Trophoblast cell (in vitro differentiated cells and primary cell): Measurements from ENCODE around the gene CKS1B.

ENCODE experiments used
- DNase-seq, 2 donors: peaks; one replicate each; pipeline ENCODE4 v3.0.0-alpha.2; 2016
- H2AFZ ChIP-seq: 2 replicates; pipeline ENCODE4 v1.6.1; 2013; ENCODE audit warnings: low read length, moderate library complexity, mild to moderate bottlenecking; ENCODE audit not compliant: insufficient read depth, poor library complexity
- H2AK5ac ChIP-seq: 2 replicates; pipeline ENCODE4 v1.6.1; 2013; ENCODE audit warnings: mild to moderate bottlenecking, low read length
- H2BK120ac ChIP-seq: 2 replicates; pipeline ENCODE4 v1.6.1; 2013; ENCODE audit warnings: low read length, mild to moderate bottlenecking, moderate library complexity; ENCODE audit not compliant: insufficient read depth, poor library complexity
- H2BK12ac ChIP-seq: 2 replicates; pipeline ENCODE4 v1.6.1; 2013; ENCODE audit warnings: mild to moderate bottlenecking, low read length, moderate library complexity
- H2BK5ac ChIP-seq: 2 replicates; pipeline ENCODE4 v1.6.1; 2013; ENCODE audit warnings: low read length, low read depth, moderate library complexity, mild to moderate bottlenecking; ENCODE audit not compliant: poor library complexity
- H3K14ac ChIP-seq: 2 replicates; pipeline ENCODE4 v1.6.1; 2013; ENCODE audit warnings: mild to moderate bottlenecking, low read length
- H3K18ac ChIP-seq: 2 replicates; pipeline ENCODE4 v1.6.1; 2013; ENCODE audit warnings: mild to moderate bottlenecking, low read length
- H3K23ac ChIP-seq: 2 replicates; pipeline ENCODE4 v1.6.1; 2013; ENCODE audit warnings: low read length
- H3K27ac ChIP-seq: 2 replicates; pipeline ENCODE4 v1.5.1; 2013; ENCODE audit warnings: low read depth, mild to moderate bottlenecking, inconsistent platforms, low read length, moderate library complexity
- H3K27me3 ChIP-seq: 2 replicates; pipeline ENCODE4 v1.6.1; 2013; ENCODE audit warnings: inconsistent platforms, mild to moderate bottlenecking, low read length, moderate library complexity; ENCODE audit not compliant: insufficient read depth
- H3K36me3 ChIP-seq, 2 experiments: 1 replicate in 1 of 2; 2 replicates in 1 of 2; pipeline ENCODE4 v1.6.1; 2013; ENCODE audit warnings: low read length in 2 of 2, mild to moderate bottlenecking in 2 of 2, moderate library complexity in 1 of 2; ENCODE audit not compliant: insufficient read depth in 2 of 2, control insufficient read depth in 1 of 2
- H3K4ac ChIP-seq: 2 replicates; pipeline ENCODE4 v1.6.1; 2013; ENCODE audit warnings: low read depth, mild to moderate bottlenecking, low read length, moderate library complexity
- H3K4me1 ChIP-seq, 2 experiments: 1 replicate in 1 of 2; 2 replicates in 1 of 2; pipeline ENCODE4 v1.6.1; 2013; ENCODE audit warnings: low read length in 2 of 2, mild to moderate bottlenecking in 2 of 2, moderate library complexity in 1 of 2; ENCODE audit not compliant: insufficient read depth in 2 of 2, control insufficient read depth in 1 of 2
- H3K4me2 ChIP-seq: 2 replicates; pipeline ENCODE4 v1.6.1; 2013; ENCODE audit warnings: inconsistent platforms, mild to moderate bottlenecking, low read length, moderate library complexity
- H3K4me3 ChIP-seq: 2 replicates; pipeline ENCODE4 v1.5.1; 2013; ENCODE audit warnings: mild to moderate bottlenecking, low read depth, low read length, inconsistent platforms
- H3K79me1 ChIP-seq: one replicate; pipeline ENCODE4 v1.6.1; 2013; ENCODE audit warnings: low read length
- H3K79me2 ChIP-seq: 2 replicates; pipeline ENCODE4 v1.6.1; 2013; ENCODE audit warnings: low read length, mild to moderate bottlenecking; ENCODE audit not compliant: control insufficient read depth, insufficient read depth, poor library complexity
- H3K9ac ChIP-seq: 2 replicates; pipeline ENCODE4 v1.6.1; 2013; ENCODE audit warnings: mild to moderate bottlenecking, low read length
- H3K9me3 ChIP-seq: 2 replicates; pipeline ENCODE4 v1.6.1; 2013; ENCODE audit warnings: low read depth, mild to moderate bottlenecking, control low read depth, inconsistent platforms, low read length; ENCODE audit not compliant: insufficient read depth
- H4K12ac ChIP-seq: 2 replicates; pipeline ENCODE4 v1.6.1; 2013; ENCODE audit warnings: low read depth, mild to moderate bottlenecking, low read length, moderate library complexity
- H4K8ac ChIP-seq: 2 replicates; pipeline ENCODE4 v1.6.1; 2013; ENCODE audit warnings: low read depth, mild to moderate bottlenecking, low read length, moderate library complexity
- H4K91ac ChIP-seq: one replicate; pipeline ENCODE4 v1.6.1; 2013; ENCODE audit warnings: low read depth, mild to moderate bottlenecking, low read length, moderate library complexity
- WGBS: extraction: QIAGEN DNeasy Blood & Tissue Kit; methylation state at CpG from one replicate; pipeline ENCODE4 v1.1.7; 2013; ENCODE audit warnings: missing lambda C conversion rate; ENCODE audit not compliant: insufficient read length, insufficient coverage; ENCODE audit errors: extremely low coverage; 5-methylcytosine and 5-hydroxymethylcytosine counted together

The CKS1B gene

GRCh38 chr1:154972517-154973343, 1.8 kb upstream of the CKS1B start:
- Histone ChIP-seq H3K79me1 (peaks cover 37% of the 10 kb centered on the region), H3K4me1 (peaks cover 36 to 42% of the 10 kb centered on the region in 2 experiments), H3K4me2 (peak overlapping the region; percentile 71), H3K4me3 (no peak overlapping the region), H4K91ac (peak overlapping the region; percentile 98), H3K79me2 (peaks cover 31% of the 10 kb centered on the region), H3K27ac (peak overlapping the region; percentile 100), H3K27me3 (no peaks in the 10 kb centered on the region), H3K4ac (peak overlapping the region; percentile 97), H3K23ac (no peak overlapping the region), H3K18ac (peak overlapping the region; percentile 96), H4K8ac (peak overlapping the region; percentile 97), H3K9ac (peak overlapping the region; percentile 75), H2AFZ (no peak overlapping the region), H2BK12ac (peak overlapping the region; percentile 77), H2BK5ac (peak overlapping the region; percentile 99), H4K12ac (peak overlapping the region; percentile 97), H2AK5ac (peak overlapping the region; percentile 91), H3K14ac (peak overlapping the region; percentile 97), H3K36me3 (peaks cover 8 to 15% of the 10 kb centered on the region in 2 experiments), H2BK120ac (peak overlapping the region; percentile 97), H3K9me3 (no peaks in the 10 kb centered on the region)
- WGBS = no CpG with 5 or more reads among the region's 18 CpGs
- peak; percentile 92 to 95 for DNase-seq

- Histone ChIP-seq H3K27ac (peak overlapping the region; percentile 100), H4K12ac (peak overlapping the region; percentile 82), H4K91ac (peak overlapping the region; percentile 98), H2AK5ac (no peak overlapping the region), H3K23ac (no peak overlapping the region), H2BK5ac (peak overlapping the region; percentile 99), H3K18ac (peak overlapping the region; percentile 69), H4K8ac (peak overlapping the region; percentile 97), H3K9ac (peak overlapping the region; percentile 98), H2BK12ac (no peak overlapping the region), H3K4me3 (peak overlapping the region; percentile 76), H3K36me3 (peaks cover 3 to 8% of the 10 kb centered on the region in 2 experiments), H3K4me2 (peak overlapping the region; percentile 71), H3K27me3 (no peaks in the 10 kb centered on the region), H3K4ac (no peak overlapping the region), H2AFZ (no peak overlapping the region), H3K79me1 (peaks cover 36% of the 10 kb centered on the region), H2BK120ac (peak overlapping the region; percentile 97), H3K14ac (peak overlapping the region; percentile 97), H3K9me3 (no peaks in the 10 kb centered on the region), H3K79me2 (peaks cover 31% of the 10 kb centered on the region), H3K4me1 (peaks cover 29 to 36% of the 10 kb centered on the region in 2 experiments)
- no CpG with 5 or more reads among the region's 37 CpGs for WGBS
- peak; percentile 100 for DNase-seq
Measured at GRCh38 chr1:154973344-154974101, 958 bp upstream of the CKS1B start.

GRCh38 chr1:154974808-154975408, 427 bp downstream of the CKS1B start:
- Histone ChIP-seq H2BK5ac (peak overlapping the region; percentile 81), H3K9ac (peak overlapping the region; percentile 85), H2BK12ac (no peak overlapping the region), H3K9me3 (no peaks in the 10 kb centered on the region), H3K14ac (peak overlapping the region; percentile 45), H2AK5ac (no peak overlapping the region), H4K91ac (peak overlapping the region; percentile 79), H4K12ac (no peak overlapping the region), H3K4me1 (peaks cover 15 to 22% of the 10 kb centered on the region in 2 experiments), H3K4me2 (peak overlapping the region; percentile 91), H3K27me3 (no peaks in the 10 kb centered on the region), H3K4ac (no peak overlapping the region), H3K79me2 (peaks cover 22% of the 10 kb centered on the region), H2AFZ (no peak overlapping the region), H3K23ac (no peak overlapping the region), H4K8ac (peak overlapping the region; percentile 86), H3K18ac (no peak overlapping the region), H2BK120ac (peak overlapping the region; percentile 88), H3K4me3 (peak overlapping the region; percentile 80), H3K79me1 (peaks cover 36% of the 10 kb centered on the region), H3K36me3 (peaks cover 2 to 6% of the 10 kb centered on the region in 2 experiments), H3K27ac (peak overlapping the region; percentile 94)
- WGBS = no CpG with 5 or more reads among the region's 30 CpGs
- DNase-seq = peak; percentile 97 to 100

GRCh38 chr1:154975409-154976059, 1.1 kb downstream of the CKS1B start:
- peak overlapping the region; percentile 88 for H2BK120ac ChIP-seq
- peaks cover 17% of the 10 kb centered on the region for H3K79me2 ChIP-seq
- no peak overlapping the region for H2AFZ ChIP-seq
- H3K4ac ChIP-seq = peak overlapping the region; percentile 89
- peaks cover 11 to 16% of the 10 kb centered on the region in 2 experiments for H3K4me1 ChIP-seq
- H3K27ac ChIP-seq = peak overlapping the region; percentile 94
- no peaks in the 10 kb centered on the region for H3K9me3 ChIP-seq
- H3K18ac ChIP-seq = peak overlapping the region; percentile 89
- peak overlapping the region; percentile 86 for H3K14ac ChIP-seq
- peak overlapping the region; percentile 86 for H4K8ac ChIP-seq
- WGBS = no CpG with 5 or more reads among the region's 24 CpGs
- H4K91ac ChIP-seq = peak overlapping the region; percentile 79
- peak overlapping the region; percentile 28 for H4K12ac ChIP-seq
- H2BK12ac ChIP-seq = no peak overlapping the region
- peak overlapping the region; percentile 53 for H2BK5ac ChIP-seq
- peak overlapping the region; percentile 92 for H2AK5ac ChIP-seq
- peak overlapping the region; percentile 91 for H3K4me2 ChIP-seq
- peaks cover 30% of the 10 kb centered on the region for H3K79me1 ChIP-seq
- no peak overlapping the region for H3K23ac ChIP-seq
- peak overlapping the region; percentile 85 for H3K9ac ChIP-seq
- peak overlapping the region; percentile 80 for H3K4me3 ChIP-seq
- H3K27me3 ChIP-seq = no peaks in the 10 kb centered on the region
- H3K36me3 ChIP-seq = peaks cover 6% of the 10 kb centered on the region in 2 experiments
- peak; percentile 15 to 49 for DNase-seq
